AG04450 (cell line): ENCODE data around the gene ZNF678. TPM values are rescaled to one million over a fixed set of nuclear protein-coding genes. Genes with fewer than 3 reads are reported as not detected.

ENCODE experiments used
- CTCF ChIA-PET: fragments of 300-600, 350-600 bp; formaldehyde crosslinking; extraction: SDS; loops from one replicate; lab custom pipeline; 2022; ENCODE audit warnings: antibody characterized with exemption, inconsistent platforms; lab: Charles Lee
- POLR2A ChIA-PET: fragments of 350-600 bp; formaldehyde crosslinking; extraction: SDS; loops from one replicate; lab custom pipeline; 2021; ENCODE audit warnings: antibody characterized with exemption, inconsistent platforms; lab: Yijun Ruan, JAX
- DNase-seq: peaks from one replicate; pipeline ENCODE4 v3.0.0-alpha.2; 2011; ENCODE audit warnings: low read depth, low spot score
- H3K27ac ChIP-seq: one replicate; pipeline ENCODE4 v1.5.1; 2012; ENCODE audit warnings: low read depth, low read length, control low read depth
- H3K27me3 ChIP-seq: one replicate; pipeline ENCODE4 v1.6.0; 2012; ENCODE audit warnings: low read length; ENCODE audit not compliant: control insufficient read depth, insufficient read depth
- H3K4me3 ChIP-seq: 2 replicates; pipeline ENCODE4 v1.5.1; 2011; ENCODE audit warnings: mild to moderate bottlenecking, low read depth, low read length, control low read depth
- H3K9me3 ChIP-seq: 2 replicates; pipeline ENCODE4 v1.5.1; 2012; ENCODE audit warnings: low read length; ENCODE audit not compliant: control insufficient read depth, insufficient read depth
- polyA plus RNA-seq: library from polyadenylated mRNA; depleted of rRNA; stranded (reverse); fragments of >200 nt; gene quantifications from 2 replicates; pipeline ENCODE4 v1.2.3, GENCODE V29; 2011
- TF ChIP-seq, protein P1 (sequence below): IDR thresholded peaks from 2 replicates; pipeline ENCODE4 v1.5.1; 2011; ENCODE audit warnings: low read depth, low read length, control low read depth, inconsistent platforms

The ZNF678 gene
- polyA plus RNA-seq, 1 experiment = 3.7 TPM

DNA sequence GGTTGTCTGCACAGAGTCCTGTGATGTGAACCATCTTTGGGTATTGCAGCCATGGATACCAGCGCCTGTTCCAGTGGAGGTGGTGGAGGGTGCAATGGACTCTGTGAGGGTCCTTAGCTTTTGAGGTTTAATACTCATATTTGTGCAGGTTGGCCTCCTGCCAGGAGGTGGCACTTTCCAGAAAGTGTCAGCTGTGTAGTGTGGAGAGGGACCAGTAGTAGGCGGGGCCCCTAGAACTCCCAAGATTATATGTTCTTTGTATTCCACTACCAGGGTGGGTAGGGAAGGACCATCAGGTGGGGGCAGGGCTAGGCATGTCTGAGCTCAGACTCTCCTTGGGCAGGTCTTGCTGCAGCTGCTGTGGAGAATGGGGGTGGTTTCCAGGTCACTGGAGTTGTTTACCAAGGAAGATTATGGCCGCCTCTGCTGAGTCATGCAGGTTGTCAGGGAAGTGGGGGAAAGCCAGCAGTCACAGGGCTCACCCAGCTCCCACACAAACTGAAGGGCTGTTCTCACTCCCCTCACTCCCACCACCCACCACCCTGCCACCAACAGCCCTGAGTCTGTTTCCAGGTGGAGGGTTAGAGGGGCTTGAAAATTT is 31.2 kb upstream of the ZNF678 start:
- Histone ChIP-seq H3K4me3 (no peak overlapping the region), H3K9me3 (peaks cover 16% of the 10 kb centered on the region), H3K27me3 (no peaks in the 10 kb centered on the region), H3K27ac (no peak overlapping the region)
- POLR2A ChIA-PET = no interaction called here
- TF ChIP-seq, protein P1, sequence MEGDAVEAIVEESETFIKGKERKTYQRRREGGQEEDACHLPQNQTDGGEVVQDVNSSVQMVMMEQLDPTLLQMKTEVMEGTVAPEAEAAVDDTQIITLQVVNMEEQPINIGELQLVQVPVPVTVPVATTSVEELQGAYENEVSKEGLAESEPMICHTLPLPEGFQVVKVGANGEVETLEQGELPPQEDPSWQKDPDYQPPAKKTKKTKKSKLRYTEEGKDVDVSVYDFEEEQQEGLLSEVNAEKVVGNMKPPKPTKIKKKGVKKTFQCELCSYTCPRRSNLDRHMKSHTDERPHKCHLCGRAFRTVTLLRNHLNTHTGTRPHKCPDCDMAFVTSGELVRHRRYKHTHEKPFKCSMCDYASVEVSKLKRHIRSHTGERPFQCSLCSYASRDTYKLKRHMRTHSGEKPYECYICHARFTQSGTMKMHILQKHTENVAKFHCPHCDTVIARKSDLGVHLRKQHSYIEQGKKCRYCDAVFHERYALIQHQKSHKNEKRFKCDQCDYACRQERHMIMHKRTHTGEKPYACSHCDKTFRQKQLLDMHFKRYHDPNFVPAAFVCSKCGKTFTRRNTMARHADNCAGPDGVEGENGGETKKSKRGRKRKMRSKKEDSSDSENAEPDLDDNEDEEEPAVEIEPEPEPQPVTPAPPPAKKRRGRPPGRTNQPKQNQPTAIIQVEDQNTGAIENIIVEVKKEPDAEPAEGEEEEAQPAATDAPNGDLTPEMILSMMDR = no peak
- CTCF ChIA-PET = no interaction called here
- no peak for DNase-seq

DNA sequence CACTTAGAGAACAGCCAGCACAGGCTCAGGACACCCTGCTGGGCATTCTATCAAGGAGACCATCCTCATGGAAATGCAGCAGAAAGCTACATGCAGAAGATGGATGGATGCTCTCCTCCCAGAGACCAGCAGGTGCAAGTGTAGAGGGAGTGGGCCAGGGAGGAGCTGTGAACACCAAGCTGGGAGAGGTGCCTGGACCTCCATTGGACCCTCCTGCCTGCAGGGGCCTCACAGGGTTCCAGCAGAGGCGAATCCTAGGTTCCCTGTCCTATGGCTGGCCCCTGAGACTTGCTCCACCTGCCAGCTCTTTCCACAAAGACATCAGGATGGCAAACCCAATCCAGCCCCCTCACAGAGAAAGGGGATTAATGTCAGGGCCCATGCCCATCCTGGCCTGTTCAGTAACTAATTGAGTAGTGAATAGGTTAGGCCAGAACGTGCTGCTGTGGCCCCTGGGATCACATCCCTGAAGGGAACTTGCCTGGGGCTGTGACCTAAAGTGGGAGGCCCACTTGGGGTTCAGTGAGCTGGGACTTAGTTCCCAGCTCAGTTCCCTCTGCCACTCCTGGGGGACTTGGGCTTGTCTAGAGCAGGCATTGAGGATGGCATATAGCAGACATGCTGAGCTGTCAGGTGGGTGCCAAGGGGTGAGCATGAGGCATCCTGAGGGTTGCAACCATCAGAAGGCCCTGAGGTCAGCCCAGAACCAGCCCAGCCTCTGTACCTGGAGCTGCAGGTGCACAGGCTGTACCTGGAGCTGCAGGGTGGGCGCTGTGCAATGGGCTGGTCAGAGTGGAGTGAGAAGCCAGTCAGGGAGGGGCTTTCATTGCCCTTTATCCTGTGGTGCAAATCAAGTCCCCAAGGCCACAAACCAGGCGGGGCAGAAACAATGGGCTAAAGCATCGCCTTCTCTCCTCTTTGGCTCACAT is 22.9 kb upstream of the ZNF678 start:
- no peak for DNase-seq
- no peak overlapping the region for H3K27ac ChIP-seq
- ChIA-PET POLR2A (interaction anchor here (2.3 kb wide), 1 partner anchor 23 kb away, joined by 11 read pairs; the partner anchor contains the start of gene ZNF678), CTCF (no interaction called here)
- TF ChIP-seq, protein P1 = no peak
- no peaks in the 10 kb centered on the region for H3K27me3 ChIP-seq
- no peak overlapping the region for H3K4me3 ChIP-seq
- H3K9me3 ChIP-seq = peaks cover 2% of the 10 kb centered on the region; the same call in 1 of the 2 replicates

DNA sequence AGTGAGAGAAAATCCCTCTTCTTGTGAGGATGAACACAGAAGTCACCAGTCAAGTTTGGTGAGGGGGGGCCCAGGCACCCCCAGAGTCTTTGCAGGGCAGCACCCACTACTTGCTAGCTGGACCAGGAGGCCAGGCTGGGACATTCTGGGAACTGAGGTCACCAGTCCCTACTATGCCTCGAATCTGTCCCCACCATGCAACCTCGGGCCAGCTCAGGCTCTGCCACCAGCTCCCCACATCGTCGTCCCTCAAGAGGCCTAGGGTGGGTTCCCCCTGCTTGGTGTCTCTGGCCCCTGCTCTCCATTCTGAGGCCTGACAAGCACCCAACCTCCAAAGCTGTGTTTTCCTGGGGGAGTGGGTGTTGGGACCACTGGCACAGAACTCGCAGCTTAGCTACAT is 22.2 kb upstream of the ZNF678 start:
- POLR2A ChIA-PET = interaction anchor here (2.3 kb wide), 1 partner anchor 22 kb away, joined by 11 read pairs; the partner anchor contains the start of gene ZNF678

DNA sequence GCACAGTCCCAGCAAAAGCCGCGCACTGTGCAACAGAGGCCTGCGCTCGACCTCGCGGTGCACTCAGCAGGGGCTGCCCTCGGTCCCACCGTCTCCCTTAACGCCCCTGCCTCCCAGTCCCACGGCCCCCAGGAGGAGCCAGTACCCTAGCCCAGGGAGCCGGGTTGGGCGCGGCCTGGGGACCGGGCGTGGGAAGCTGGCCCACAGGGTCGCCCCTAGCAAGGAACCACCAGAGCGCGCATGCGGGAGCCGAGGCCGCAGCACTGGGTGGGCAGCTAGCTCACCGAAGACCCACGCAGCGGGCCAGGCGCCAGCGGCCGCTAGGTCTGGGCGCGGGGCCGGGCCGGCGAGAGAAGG is 21.6 kb upstream of the ZNF678 start:
- ChIA-PET POLR2A (interaction anchor here (2.3 kb wide), 1 partner anchor 22 kb away, joined by 11 read pairs; the partner anchor contains the start of gene ZNF678), CTCF (interaction anchor here (0.5 to 1.9 kb wide), 6 partner anchors 16 to 915 kb away, joined by 3 to 39 read pairs (median 3); partner anchors contain the start of gene ZNF678)
- no peak for DNase-seq
- H3K27me3 ChIP-seq = no peaks in the 10 kb centered on the region
- H3K27ac ChIP-seq = no peak overlapping the region
- TF ChIP-seq, protein P1 = no peak
- peak overlapping the region; percentile 67 for H3K4me3 ChIP-seq
- peaks cover 6% of the 10 kb centered on the region; the same call in 1 of the 2 replicates for H3K9me3 ChIP-seq

More for the DNA sequence above, 22.2 kb upstream of the ZNF678 start:
- H3K4me3 ChIP-seq = no peak overlapping the region
- H3K9me3 ChIP-seq = peaks cover 2% of the 10 kb centered on the region; the same call in 1 of the 2 replicates
- H3K27ac ChIP-seq = no peak overlapping the region
- TF ChIP-seq, protein P1 = no peak
- DNase-seq = no peak
- CTCF ChIA-PET = interaction anchor here (1.3 to 1.9 kb wide), 2 partner anchors 23 to 915 kb away, joined by 3 to 39 read pairs; partner anchors contain the start of gene ZNF678
- H3K27me3 ChIP-seq = no peaks in the 10 kb centered on the region
